GM21381 (cell line): Measurements from ENCODE around the gene SEPTIN1.

Experiments used
- ATAC-seq: cut with Tn5 transposase; IDR thresholded peaks from one replicate; pipeline ENCODE4 v1.9.1; 2021; ENCODE audit warnings: mild to moderate bottlenecking, moderate library complexity; ENCODE audit not compliant: unreplicated experiment

SEPTIN1 gene

GRCh38 chr16:30358990-30359870 is 23.1 kb downstream of the SEPTIN1 start:
- ATAC-seq, result no peak

DNA sequence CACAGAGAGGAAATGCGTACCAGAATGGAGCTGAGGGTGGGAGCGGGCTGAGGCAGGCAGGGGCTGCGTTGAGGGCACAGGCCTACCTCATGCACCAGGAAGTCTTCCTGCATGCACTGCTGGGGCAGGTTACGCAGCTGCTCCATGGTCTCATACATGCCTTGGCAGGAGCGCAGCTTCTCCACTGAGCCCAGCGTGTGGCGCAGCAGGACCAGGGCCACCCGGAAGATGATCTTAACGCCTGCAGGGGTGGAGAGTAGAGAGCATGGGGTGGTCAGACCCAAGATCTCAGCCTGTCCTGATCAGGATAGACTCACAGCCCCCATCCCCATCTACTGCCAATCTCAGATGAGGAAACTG is 23.8 kb downstream of the SEPTIN1 start:
- ATAC-seq, result no peak

DNA sequence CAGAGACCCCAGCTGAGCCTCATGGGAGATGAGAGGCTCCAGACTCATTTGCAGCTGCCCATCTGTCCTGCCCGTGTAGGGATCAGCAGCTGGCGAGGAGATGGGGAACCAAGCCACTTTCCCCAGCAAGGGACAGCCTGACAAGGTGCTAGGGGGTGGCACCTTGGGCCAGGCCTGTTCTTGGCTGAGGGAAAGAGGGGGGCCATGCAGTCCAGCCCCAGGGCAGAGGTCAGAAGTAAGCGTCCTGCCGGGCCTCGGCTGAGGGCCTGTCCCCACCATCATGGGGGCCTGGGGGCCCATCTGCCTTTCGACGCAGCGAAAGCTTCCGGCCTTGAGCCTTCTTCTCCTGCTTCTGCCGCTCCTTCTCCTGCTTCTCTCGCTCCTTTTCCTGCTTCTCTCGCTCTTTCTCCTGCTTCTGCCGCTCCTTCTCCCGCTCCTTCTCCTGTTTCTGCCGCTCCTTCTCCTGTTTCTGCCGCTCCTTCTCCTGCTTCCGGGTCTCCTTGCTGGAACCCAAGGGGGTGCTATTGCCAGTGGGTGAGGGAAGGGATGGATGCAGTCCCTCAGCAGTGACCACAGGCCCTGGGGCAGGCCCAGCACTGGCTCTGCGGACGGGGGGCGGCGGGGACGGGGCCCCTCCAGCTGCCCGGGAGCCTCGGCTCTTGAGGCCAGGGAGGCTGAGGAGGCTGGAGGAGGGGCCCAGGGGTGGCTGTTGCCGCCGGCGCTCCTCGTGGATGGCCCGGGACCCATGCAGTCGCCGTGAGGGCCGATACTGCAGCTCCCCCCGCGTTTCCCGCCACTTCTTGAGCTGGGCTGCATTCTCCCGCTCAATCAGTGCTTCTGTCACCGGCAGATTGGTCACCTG is 24.4 kb downstream of the SEPTIN1 start:
- no peak for ATAC-seq

DNA sequence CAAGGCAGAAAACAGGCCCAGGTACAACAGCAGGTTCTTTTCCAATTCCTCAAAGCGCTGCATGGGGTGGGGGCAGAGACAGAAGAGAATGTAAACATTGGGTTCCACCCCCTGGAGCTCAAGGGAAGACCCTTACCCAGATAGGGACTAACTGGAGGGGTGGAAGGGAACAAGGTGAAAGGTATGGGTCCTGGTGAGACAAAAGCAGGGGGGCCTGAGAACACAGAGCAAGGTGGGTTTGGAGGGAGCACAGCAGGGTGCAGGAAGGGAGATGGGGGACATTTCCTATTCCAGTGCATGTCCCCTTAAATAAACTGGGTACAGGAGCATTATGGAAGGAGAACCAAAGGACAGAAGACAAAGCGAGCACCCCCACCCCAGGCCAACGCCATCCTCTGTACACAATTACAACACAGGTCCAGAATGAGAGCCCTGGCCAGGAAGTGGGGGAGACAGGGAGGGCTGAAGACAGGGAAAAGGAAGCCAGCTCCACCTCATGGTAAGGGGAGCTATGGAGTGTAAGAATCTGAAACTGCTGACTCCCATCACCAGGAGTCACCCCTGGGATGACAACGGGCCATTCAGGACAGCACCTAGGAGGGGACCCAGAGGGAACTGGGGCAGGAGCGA is 25.2 kb downstream of the SEPTIN1 start:
- ATAC-seq, result no peak

DNA sequence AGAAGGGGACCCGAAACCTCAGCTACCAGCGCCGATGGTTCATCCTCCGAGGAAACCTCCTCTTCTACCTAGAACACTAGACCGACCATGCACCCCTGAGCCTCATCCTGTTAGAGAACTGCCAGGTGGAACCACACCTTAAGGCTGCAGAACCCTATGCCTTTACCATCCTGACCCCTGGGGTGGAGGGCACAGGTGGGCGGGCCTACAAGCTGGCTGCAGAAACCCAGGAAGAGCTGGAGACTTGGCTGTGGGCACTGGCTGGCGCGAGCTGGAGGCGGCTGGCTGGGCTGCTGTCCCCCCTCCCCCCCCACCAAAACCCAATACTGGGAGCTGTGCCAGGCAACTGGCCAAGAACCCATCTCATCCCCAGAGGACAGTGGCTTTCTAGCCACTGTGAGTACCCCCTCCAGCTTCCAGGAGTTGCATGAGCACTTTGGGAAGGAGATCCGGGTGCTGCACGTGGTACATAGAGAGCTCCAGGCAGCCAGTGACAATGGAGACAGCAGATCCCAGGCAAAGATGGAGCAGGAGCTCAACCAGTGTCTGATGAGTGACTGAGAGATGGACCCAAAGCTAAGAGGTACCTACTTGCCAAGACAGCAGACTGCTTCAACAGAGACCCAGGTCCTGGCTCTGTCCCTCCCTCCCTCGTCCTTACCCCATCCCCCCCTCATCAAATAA is 25.8 kb downstream of the SEPTIN1 start:
- no peak for ATAC-seq

GRCh38 chr16:30355954-30356308 is 26.4 kb downstream of the SEPTIN1 start:
- ATAC-seq, result no peak

- ATAC-seq, result peak; percentile 60
Measured at GRCh38 chr16:30355144-30355953, 27.0 kb downstream of the SEPTIN1 start, which contains the start of gene CD2BP2. CD2BP2 (minus strand) TSS chr16:30355308; CDS start chr16:30354681, 627 bp downstream.

- ATAC-seq, result no peak
Measured at GRCh38 chr16:30354423-30355143, 27.8 kb downstream of the SEPTIN1 start.

DNA sequence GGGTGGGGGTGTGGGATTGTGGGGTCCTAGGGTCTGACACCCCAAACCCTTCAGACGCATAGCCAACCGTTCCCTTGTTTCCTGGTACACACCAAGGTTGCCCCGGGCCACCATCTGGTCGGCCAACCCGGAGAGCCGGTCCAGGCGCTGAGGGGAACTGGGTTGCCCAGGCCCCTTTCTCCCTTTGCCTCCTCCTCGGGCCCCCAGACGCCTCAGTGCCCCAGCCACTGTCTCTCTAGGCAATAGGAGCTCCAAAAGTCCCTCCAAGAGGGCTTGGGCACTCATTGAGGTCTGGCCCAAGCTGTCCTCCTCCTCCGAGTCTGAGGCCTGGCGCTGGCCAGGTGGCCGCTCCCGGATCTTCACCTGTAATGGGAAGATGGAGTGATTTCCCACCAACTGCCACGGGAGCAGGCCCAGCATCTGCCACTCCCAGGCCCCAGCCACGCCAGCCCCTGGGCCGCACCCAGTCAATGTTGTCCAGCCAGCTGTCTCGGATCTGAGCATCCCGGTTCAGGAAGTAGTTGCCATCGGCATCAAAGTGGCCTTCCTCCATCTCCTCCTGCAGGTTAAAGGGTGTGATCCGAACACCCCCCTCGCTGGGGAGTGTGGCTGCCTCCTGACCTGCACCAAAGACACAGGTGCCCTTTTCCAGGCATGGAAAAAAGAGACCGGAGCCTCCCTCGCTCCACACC is 28.8 kb downstream of the SEPTIN1 start:
- ATAC-seq, result no peak

DNA sequence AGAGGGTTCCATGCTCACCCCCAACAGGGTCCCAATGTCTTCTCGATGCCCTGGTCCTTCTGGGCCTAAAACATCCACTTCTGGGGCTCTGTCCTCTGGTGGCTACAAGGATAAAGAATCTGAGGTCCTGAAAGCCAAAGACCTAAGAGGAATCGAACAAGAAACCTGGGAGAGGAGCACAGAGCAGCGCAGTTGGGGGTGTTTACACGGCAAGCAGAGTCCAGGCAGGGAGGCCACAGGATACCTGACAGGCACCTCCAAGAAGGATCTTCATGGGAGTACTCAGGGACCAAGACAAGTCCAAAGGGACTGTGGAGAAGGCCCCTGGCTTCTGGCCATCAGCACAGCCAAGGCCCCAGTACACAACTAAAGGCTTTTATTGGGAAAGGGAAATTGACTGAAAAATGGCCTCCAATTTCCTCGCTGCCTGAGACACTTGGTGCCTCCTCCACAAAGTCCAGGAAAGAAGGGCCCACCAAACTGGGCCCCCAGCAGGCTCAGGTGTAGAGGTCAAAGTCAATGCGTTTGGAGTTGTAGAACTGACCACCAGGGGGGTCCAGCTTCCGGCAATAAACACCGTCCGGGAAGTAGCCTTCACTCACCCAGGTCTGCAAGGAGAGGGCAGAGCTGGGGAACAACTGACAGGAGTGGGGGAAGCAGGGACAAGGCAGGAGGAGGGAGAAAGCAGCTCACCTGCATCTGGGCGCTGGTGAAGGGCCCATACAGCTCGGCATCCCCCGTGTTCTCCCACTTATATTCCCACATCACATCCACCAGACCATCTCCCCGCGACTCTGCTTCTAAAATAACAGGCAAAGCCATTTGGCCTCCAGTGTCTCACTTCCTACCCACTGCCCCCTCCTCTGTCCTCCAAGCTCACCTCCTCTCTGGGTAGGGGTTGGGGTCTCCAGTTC is 29.6 kb downstream of the SEPTIN1 start:
- no peak for ATAC-seq

DNA sequence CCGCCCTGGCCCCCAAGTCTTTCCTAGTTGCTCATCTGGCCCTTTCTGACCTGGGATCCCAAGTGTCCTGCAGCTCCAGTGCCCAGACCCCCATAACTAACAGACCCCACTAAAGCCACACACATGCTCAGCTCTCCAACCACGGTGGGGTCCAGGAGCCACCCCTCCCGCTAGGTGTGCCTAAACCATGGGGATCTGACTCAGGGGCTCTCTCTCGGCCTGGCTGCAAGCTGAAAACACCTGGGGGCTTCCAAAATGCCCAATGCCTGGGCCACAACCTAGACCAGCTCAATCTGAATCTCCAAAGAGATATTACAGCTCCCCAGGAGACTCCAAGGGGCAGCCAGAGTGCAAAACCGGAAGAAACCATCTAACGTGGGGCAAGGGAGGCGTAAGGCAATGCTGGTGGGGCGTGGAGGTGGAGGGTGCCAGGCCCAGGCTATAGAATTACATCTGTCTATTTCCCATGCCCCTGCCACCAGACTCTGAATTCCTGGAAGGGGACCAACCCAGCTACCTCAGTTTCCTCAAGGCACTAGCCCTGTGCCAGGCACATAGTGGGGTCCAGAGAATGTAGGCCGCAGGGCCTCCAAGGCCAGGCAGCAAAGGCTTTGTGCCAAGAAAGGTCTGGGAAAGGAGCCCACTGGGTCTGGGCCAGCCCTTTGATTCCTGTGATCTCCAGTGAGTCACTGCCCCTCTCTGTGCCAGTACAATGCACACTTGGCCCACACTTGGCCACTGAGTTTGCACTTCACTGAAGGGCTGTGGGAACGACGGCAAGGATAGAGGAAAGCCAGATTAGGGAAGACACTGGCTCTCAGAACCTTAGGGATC is 30.6 kb downstream of the SEPTIN1 start:
- ATAC-seq, result no peak

GRCh38 chr16:30351001-30351441 is 31.3 kb downstream of the SEPTIN1 start:
- ATAC-seq, result no peak

- ATAC-seq, result peak; percentile 47
Measured at GRCh38 chr16:30350134-30350871, 32.1 kb downstream of the SEPTIN1 start.

- ATAC-seq, result no peak
Measured at GRCh38 chr16:30349675-30350074, 32.7 kb downstream of the SEPTIN1 start.

DNA sequence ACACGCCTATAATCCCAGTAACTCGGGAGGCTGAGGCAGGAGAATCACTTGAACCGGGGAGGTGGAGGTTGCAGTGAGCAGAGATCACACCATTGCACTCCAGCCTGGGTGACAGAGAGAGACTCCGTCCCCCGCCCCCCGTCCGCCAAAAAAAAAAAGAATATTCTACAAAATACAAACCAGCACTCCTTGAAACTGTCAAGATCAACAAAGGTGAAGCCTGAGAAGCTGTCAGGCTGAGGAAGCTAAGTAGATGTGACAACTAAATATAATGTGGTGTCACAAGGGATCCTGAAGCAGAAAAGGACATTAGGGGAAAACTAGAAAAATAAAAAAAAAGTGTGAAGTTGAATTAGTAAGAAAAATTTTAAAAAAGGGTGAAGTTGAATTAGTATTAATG is 33.4 kb downstream of the SEPTIN1 start:
- no peak for ATAC-seq

- no peak for ATAC-seq
Measured at GRCh38 chr16:30348113-30348512, 34.2 kb downstream of the SEPTIN1 start.
